ENCODE data around the gene PIGS. TPM values are rescaled to one million over a fixed set of nuclear protein-coding genes. Genes with fewer than 3 reads are reported as not detected.

Gene PIGS
- total and polyA plus RNA-seq, 9 of the 15 experiments (the other 6 are each of a cell fraction or from before 2014, with no cell fraction given), result 47.5 to 138 (median 57.6) TPM

GRCh38 chr17:28520687-28521086 is 50.6 kb downstream of the PIGS start (continued):
- TF ChIP-seq ZNF280B (CRISPR knock-in tag; IDR thresholded peaks at IDR 0.05) (no peak), PTRF (tag; IDR thresholded peaks at IDR 0.05) (no peak)

- no peak overlapping the region for H3K27ac ChIP-seq (ENCODE audit: extremely low read depth, low read depth, low read length)
- H3K79me2 ChIP-seq (ENCODE audit: control insufficient read depth, insufficient read depth, low read length), result no peaks in the 10 kb centered on the region
- no peaks in the 10 kb centered on the region for H4K20me1 ChIP-seq (replicated peaks; ENCODE audit: control insufficient read depth, insufficient read depth, low read length)
- H3K9me3 ChIP-seq (replicated peaks; ENCODE audit: control insufficient read depth, insufficient read depth, low read depth, low read length), result no peaks in the 10 kb centered on the region; the same call in 1 of the 2 replicates
- BruUV-seq (replicated peaks), result no TSS peak
- H3K4me1 ChIP-seq (replicated peaks in 1 of 2; ENCODE audit: control insufficient read depth in 2 of 2, insufficient read depth in 2 of 2, low read length in 2 of 2), result peaks cover 0 to 26% of the 10 kb centered on the region in 2 experiments; a peak in 2 of 5 replicates
- CTCF ChIA-PET (ENCODE audit: low intra/inter-chr PET ratio), result no interaction called here
- POLR2A ChIA-PET, result interaction anchor here (0.6 to 1.4 kb wide), 2 partner anchors 9 to 170 kb away, joined by 3 to 5 read pairs; no protein-coding TSS in a partner anchor
- ATAC-seq (no peak), DNase-seq (ENCODE audit: extremely low read depth in 1 of 4, low spot score in 3 of 4) (no peak), FAIRE-seq (no peak)
- no peak for TF ChIP-seq TOE1 (IDR thresholded peaks at IDR 0.05; ENCODE audit: borderline replicate concordance)
- TF ChIP-seq TOE1 (CRISPR knock-in tag; IDR thresholded peaks at IDR 0.05; ENCODE audit: borderline replicate concordance, low read depth), result no peak
- no peak for TF ChIP-seq ARHGAP35 (IDR thresholded peaks at IDR 0.05; ENCODE audit: partially characterized antibody)
- no peak for TF ChIP-seq NR1H2 (CRISPR knock-in tag; IDR thresholded peaks at IDR 0.05)
- TF ChIP-seq, protein P1, sequence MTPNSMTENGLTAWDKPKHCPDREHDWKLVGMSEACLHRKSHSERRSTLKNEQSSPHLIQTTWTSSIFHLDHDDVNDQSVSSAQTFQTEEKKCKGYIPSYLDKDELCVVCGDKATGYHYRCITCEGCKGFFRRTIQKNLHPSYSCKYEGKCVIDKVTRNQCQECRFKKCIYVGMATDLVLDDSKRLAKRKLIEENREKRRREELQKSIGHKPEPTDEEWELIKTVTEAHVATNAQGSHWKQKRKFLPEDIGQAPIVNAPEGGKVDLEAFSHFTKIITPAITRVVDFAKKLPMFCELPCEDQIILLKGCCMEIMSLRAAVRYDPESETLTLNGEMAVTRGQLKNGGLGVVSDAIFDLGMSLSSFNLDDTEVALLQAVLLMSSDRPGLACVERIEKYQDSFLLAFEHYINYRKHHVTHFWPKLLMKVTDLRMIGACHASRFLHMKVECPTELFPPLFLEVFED (CRISPR knock-in tag; conservative IDR thresholded peaks at IDR 0.05), result no peak
- no peak for TF ChIP-seq NCOA4 (IDR thresholded peaks at IDR 0.05; ENCODE audit: partially characterized antibody)
- no peak for TF ChIP-seq SMAD2 (IDR thresholded peaks at IDR 0.05; ENCODE audit: low read depth, low read length)
- no peaks in the 10 kb centered on the region for H3K36me3 ChIP-seq (ENCODE audit: control insufficient read depth, insufficient read depth, low read length)
- H3K9me1 ChIP-seq (ENCODE audit: control insufficient read depth, insufficient read depth, low read length), result no peaks in the 10 kb centered on the region
- WGBS (ENCODE audit: insufficient coverage, low coverage, missing lambda C conversion rate), result 0% methylated on average over 4 of the region's 5 CpGs
- H2AFZ ChIP-seq (ENCODE audit: low read depth, low read length), result no peak overlapping the region
- peaks cover 3 to 32% of the 10 kb centered on the region in 2 experiments; a peak in 3 of 5 replicates for H3K27me3 ChIP-seq (ENCODE audit: control insufficient read depth in 2 of 2, insufficient read depth in 2 of 2, low read length in 2 of 2)
- no peak overlapping the region for H3K4me3 ChIP-seq
- in situ Hi-C loops (cut with MboI), result no loop called here
- intact Hi-C loops (cut with micrococcal nuclease), result no loop called here
- H3K4me2 ChIP-seq (ENCODE audit: insufficient read depth, low read length), result no peak overlapping the region
- no peak overlapping the region for H3K9ac ChIP-seq (ENCODE audit: insufficient read depth in 1 of 2, low read depth in 2 of 2, low read length in 2 of 2)
Measured at GRCh38 chr17:28519236-28519635, 52.1 kb downstream of the PIGS start.
